ENCODE results near the gene SPATA17.

DNA sequence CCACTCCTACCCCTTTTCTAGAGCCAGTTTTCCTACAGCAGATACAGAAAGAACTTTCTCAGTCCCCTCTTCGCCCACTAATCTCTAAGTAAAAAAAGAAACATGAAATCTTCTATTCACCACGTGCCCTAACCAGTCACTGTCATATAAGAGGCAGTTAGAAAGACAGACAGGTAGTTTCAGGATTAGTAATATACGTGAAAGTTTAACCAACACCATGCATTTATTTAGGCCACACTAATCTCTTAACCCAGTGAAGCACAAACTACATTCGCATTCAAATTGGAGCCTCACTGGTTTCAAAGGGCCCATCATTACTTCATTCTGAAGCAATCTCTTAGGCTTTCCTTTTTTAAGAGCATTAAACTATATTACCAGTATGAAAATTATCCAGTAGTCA is 10.3 kb upstream of the SPATA17 start:
- TF ChIP-seq HDGF (IDR thresholded peaks at IDR 0.05; ENCODE audit: borderline replicate concordance) (no peak), FOXM1 (IDR thresholded peaks at IDR 0.05; ENCODE audit: borderline replicate concordance) (no peak), LEF1 (IDR thresholded peaks at IDR 0.05; ENCODE audit: borderline replicate concordance) (no peak), FOXK2 (IDR thresholded peaks at IDR 0.05) (no peak), ARNT (IDR thresholded peaks at IDR 0.05) (no peak), SUZ12 (IDR thresholded peaks at IDR 0.05) (no peak), TARDBP (IDR thresholded peaks at IDR 0.05) (no peak), CTBP1 (IDR thresholded peaks at IDR 0.05; ENCODE audit: borderline replicate concordance) (no peak), BHLHE40 (IDR thresholded peaks at IDR 0.05; ENCODE audit: borderline replicate concordance) (no peak), ZNF384 (IDR thresholded peaks at IDR 0.05) (no peak), NFRKB (IDR thresholded peaks at IDR 0.05) (no peak), FOXA1 (IDR thresholded peaks at IDR 0.05) (no peak), SP1 (IDR thresholded peaks at IDR 0.05) (no peak)
- TF ChIP-seq, protein P1, sequence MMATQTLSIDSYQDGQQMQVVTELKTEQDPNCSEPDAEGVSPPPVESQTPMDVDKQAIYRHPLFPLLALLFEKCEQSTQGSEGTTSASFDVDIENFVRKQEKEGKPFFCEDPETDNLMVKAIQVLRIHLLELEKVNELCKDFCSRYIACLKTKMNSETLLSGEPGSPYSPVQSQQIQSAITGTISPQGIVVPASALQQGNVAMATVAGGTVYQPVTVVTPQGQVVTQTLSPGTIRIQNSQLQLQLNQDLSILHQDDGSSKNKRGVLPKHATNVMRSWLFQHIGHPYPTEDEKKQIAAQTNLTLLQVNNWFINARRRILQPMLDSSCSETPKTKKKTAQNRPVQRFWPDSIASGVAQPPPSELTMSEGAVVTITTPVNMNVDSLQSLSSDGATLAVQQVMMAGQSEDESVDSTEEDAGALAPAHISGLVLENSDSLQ (IDR thresholded peaks at IDR 0.05) = no peak
